Stimulated activated CD8-positive, alpha-beta memory T cell treated with anti-CD3 and anti-CD28 coated beads, Interleukin-2, amount 100 ng/mL, for 1 hour (primary cell): ENCODE data around the gene ANP32A.

ENCODE experiments used
- DNase-seq, 2 donors: peaks; one replicate each; pipeline ENCODE4 v3.0.0-alpha.2; 2020; ENCODE audit warnings: low read depth in 2 of 2

Gene ANP32A

GRCh38 chr15:68743256-68743655 is 77.4 kb downstream of the ANP32A start:
- DNase-seq: no peak

DNA sequence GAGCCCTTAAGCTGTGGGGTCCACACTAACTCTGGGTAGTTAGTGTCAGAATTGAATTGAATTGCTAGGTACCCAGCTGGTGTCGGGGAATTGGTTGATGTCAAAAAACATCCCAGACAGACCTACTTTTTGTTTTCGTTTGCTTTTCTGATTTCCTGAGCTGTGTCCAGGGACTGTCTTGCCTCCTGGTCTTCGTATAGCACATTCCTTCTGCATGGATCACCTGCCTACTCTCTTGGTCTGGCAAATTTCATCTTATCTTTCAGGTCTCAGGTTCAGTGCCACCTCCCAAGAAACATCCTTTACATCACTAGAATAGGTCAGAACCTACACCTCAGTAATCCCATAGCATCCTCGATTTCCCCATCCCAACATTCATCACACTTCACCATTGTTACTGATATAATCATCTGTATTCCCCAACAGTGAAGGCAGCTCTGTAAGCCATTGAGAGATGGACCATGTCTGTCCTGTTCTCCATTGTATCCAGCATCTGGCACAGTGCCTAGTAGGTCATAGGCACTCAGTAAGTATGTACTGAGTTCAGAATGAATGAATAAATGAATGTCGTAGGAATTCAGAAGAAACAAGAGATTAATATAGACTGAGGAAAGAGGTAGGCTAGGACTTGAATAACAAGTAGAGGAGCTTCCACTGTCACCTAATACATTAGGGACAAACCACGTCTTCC is 81.2 kb downstream of the ANP32A start:
- DNase-seq: no peak

GRCh38 chr15:68735610-68736009 is 85.1 kb downstream of the ANP32A start:
- DNase-seq: no peak

GRCh38 chr15:68734881-68735280 is 85.8 kb downstream of the ANP32A start:
- DNase-seq: no peak

- no peak for DNase-seq
These were observed 86.3 kb downstream of the ANP32A start for GRCh38 chr15:68734352-68734751.

- no peak for DNase-seq
These were observed 87.0 kb downstream of the ANP32A start for GRCh38 chr15:68733666-68734065.

GRCh38 chr15:68732451-68732850 is 88.2 kb downstream of the ANP32A start:
- DNase-seq: no peak

DNA sequence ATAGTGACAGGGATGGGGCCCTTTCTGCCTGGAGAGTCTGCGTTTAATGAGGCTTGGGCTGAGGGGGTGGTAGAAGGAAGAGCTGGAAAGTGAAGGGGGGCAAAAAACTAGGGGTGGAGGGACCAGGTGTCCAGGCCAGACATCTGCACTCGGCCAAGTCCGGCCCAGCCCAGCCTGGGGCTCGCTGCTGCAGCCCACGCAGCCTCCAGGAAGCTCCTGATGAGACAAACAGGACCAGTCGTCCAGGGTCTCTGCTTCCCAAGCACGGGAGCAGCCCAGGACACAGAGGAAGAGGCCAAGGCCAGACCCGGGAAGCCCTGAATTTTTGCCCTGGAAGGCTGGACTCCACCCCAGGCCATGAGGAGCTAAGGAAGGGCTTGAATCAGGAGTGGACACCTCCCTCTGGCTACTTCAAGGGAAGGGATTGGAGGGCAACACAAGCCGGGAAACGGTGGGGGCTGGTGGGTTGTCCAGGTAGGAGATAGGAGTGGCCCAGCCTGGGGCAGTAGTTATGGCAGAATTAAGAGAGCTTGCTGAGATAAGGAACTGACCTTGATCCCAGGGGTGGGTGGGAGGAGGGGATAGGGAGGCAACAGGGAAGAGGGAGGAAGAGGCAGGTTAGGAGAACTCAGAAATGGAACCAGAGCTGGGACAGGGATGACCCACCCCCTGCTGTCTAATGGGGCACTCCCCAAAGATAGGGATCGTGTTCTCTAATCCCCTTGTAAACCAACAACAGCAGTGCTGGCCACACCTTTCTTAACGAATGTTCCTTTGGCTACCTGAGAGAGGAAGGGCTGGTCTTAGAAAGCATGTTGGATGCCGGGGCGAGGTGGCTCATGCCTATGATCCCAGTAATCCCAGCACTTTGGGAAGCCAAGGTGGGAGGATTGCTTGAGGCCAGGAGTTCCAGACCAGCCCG is 89.5 kb downstream of the ANP32A start:
- DNase-seq: no peak

DNA sequence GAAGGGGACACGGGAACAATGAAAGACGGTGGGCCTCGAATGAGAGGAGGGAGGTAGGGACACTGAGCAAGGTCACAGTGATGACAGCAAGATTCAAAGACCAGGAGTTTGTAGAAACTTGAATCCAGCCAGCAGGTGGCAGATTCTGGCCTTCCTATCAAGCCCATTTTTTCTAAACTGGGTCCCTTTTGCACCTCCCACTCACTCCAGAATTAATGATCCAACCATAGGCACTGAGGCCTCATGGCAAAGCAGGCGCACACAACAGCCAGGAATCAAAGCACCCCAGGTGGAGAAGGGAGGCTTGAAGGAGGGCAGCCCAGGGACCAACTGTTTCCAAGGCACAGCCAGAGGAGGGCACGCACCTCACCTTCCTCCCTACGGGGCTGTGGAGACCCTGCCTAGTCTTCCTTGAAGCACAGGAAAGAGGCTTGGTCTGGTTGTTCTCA is 90.2 kb downstream of the ANP32A start:
- DNase-seq: no peak

DNA sequence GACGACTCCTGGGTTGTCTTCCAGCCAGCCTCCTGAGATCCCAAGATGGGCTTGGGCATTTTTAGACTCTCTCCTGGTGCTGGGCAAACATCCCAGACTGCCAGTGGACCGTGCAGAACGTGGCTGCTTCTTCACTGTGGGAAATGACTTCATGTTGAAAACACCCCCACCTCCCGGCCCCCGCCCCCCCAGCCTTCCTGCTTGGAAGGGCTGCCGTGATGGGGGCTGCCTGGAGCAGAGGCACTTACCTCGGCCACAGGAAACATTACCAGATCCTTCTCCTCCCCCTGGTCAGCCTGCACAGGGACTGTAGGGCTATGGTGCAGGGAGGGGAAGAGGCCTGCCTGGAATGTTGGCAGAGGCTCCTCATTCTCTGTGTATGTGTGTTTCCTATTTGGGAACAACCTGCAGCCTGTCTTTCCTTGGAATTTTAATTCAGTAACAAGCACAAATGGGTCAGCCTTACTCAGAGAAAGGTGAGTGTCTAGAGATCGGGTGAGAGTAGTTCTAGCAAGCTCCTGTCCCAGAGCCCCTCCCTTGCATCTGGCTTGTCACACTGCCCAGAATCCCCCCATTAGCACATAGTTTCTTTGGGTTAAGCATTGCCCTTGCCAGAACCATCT is 90.8 kb downstream of the ANP32A start:
- DNase-seq: no peak
